ENCODE data around the gene CCDC8.
"Not testable (repeated sequence)": the region's sequence is repeated elsewhere in the genome, so short reads cannot be mapped to it uniquely, and the experiment has no call there.

The CCDC8 gene

DNA sequence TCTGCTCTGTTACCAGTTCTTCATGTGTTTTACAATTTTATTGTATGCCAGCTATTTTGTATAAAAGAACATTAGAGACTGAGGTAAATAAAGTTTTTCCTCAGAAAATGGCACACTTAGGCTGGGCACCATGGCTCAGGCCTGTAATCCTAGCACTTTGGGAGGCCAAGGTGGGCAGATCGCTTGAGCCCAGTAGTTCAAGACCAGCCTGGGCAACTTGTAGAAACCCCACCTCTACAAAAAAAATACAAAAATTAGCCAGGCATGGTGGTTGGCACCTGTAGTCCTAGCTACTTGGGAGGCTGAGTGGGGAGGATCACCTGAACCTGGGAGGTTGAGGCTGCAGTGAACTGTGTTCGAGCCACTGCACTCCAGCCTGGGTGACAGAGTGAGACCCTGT is 32.0 kb downstream of the CCDC8 start:
- DNase-seq: no peak

DNA sequence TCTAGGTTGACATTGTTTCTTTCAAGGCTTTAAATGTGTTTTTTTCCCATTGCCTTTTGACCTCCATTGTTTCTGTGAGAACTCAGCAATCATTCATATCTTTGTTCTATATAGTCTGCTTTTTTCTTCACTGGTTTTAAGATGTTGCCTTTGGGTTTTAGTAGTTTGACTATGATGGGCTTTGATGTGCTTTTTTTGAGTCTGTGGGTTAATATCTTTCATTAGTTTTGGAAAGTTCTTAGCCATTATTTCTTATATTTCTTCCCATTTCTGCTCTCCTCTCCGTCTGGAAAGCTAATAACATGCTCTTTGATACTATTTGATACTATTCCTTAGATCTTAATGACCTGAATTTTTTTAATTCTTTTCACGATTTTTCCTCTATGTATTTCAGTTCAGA is 32.7 kb downstream of the CCDC8 start:
- no peak for DNase-seq

DNA sequence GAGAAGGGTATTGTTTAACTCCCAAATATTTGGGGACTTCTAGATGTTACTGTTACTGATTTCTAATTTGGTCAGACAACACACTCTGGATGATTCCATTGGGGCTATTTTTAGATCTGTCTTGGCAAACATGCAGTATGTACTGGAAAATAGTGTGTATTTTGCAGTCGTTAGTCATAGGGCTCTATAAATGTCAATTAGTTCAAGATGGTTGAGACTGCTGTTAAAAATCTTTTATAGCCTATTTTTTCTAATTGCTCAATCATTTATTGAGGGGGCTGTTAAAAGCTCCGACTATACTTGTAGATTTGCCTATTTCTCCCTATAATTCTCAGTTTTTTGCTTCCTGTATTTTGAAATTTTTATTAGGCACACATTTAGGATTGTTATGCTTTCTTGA is 35.1 kb downstream of the CCDC8 start:
- DNase-seq: no peak

DNA sequence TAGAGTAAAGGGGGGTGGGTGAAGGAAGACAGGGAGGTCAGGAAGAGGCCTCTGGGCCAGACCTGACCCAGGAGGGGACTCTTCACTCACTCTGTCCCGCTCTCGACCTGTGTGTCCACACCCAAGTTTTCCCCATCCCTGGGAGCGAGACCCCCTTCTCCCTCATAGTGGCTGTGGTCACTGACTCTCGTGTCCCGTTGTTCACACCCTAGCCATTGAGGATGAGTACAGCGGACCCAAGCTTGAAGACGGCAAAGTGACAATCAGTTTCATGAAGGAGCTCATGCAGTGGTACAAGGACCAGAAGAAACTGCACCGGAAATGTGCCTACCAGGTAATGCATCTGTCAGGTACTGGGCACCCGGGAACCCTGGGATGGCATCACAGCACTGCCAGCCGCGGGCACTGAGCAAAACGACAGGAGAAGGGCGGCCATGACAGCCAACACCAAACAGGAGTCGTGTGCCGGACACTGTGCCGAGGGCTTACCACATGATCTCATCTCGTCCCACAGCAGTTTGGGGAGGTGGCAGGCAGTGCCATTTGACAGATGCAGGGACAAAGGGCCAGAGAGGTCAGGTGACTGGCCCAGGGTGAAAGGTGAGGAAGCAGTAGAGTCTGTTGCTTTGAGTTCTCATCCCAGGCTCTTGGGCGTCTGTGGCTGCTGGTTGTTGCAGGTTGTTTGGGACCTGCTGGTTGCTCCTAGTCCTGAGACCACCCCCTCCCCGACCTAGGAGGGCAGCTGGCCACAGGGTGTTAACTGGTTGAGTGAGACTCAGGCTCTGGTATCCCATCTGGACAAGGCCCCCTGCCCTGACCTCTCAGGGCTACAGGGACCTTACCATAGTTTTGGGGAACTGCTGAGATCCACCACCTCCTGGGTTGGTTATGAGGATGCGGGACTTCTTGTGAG is 36.9 kb downstream of the CCDC8 start:
- no peak for DNase-seq

DNA sequence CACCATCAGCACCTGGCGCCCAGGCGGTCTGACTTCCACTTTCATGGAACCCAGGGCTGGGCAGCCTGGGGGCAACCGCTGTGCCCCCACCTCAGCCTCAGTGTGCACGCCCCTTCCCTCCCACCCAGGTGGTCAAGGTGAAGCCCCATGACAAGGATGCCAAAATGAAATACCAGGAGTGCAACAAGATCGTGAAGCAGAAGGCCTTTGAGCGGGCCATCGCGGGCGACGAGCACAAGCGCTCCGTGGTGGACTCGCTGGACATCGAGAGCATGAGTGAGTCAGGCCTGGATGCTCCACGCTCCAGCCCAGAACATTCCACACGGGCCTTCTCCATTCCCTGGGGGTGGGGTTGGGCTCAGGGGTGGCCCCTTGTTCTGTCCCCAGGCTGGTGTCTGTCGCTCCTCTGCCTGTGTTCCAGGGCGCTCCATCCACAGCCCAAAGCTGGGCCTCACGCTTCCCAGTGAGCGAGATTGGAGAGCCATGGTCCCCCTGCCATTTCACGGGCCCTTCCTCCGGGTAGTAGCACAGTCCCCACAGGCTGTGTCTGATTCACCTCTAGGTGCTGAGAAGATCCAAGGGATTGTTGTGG is 37.8 kb downstream of the CCDC8 start:
- DNase-seq: not testable (repeated sequence)

DNA sequence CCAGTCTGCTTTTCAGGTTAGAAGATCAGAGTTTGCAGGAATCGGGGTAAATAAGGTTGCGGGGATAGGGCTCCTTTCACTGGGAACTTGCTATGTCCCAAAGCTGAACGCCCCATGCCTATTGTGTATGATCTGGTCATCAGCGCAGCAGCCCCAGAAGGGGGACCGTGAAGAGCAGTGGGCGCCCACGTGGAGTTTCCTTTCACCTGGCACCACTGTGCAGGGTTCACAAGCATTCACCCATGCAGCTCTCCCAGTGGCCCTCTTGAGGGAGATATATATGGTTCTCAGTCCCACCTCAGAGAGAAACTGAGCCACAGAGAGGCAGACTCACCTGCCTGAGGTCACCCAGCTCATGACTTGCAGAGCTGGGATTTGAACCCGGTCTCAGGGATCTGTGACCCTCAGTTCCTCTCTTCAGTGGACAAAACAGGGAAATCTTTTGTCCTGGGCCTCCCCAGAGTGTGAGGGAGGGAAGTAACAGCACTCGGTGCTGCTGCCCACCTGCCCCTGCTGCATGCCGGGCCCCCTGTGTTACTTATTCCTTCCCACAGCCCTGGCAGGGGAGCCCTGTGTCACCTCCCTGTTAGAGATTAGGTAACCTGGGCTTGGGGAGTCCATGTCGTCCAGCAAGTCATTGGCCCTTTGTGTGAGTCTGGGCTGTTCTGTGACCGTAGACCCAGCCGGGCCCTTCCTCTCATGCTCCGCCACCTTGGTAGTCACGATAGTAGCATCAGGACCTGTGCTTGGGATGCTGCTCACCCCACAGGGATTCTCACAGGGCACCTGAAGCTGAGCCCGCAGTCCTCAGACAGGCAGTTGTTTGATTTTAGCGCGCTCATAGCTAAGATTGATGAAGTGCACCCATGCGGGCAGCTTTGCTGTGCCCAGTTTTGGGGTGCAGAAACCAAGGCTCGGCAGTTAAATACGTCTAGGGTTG is 38.6 kb downstream of the CCDC8 start:
- DNase-seq: no peak

DNA sequence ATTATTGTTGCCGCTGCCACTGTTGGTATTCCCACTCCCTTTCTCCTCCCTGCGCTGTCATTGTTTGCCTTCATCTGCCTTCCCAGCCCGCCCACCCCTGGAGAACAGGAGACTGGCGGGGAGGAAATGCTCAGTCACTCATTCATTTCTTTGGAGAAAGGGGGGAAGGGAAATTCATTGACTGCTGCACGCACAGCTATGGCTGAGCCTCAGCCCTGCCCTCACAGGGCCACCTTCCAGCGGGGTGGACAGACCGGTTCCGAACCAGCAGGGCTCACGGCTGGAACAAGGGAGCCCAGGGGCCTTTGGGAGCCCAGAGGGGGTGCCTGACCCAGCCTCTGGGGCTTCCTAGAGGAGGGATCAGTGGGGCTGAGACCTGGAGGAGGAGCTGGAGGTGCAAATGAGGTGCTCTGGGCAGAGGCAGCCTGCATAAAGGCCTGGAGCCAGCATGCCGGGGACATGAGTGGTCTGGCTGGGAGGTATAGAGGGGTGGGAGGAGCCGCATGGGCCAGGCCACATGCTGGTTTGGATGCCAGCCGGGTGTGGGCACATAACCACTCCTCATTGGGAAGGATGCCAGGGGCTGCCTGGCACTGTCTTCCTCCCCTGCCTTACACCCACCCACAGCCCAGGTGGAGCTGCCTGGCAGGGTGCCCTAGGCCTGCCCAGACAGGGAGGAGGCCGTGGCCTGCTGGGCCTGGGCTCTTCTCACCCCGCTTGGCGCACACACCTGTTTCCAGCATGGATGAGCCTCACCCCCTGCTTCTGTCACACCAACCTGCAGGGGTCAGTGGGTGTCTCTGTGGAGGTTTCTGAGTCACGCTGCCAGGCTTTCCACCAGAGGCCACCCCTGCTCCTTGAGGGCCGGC is 39.6 kb downstream of the CCDC8 start:
- no peak for DNase-seq

DNA sequence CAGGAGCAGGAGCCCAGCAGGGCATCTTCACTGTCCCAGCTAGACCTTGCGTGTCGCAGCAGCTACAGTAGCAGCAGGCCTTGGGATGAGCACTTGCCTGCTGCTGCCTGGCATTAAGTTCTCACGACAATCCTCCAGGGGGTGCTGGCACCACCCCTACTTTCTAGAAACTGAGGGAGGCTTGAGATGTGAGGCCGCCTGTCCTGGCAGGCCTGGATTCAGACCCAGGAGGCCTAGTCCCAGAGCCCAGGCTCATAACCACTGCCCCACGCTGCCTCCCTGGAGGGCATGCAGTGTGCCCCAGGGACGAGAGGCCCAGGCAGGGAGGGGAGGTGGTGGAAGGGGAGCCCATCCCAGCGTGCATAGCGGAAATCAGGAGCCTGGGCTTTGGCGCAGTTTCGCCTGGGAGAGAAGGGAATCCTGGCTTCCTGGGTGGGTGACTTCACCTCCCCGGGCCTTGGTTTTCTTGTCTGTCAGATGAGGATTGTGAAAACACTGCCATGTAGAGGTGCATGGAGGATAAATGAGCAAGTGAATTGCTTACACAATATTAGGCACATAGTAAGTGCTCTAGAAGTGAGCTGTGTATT is 40.4 kb downstream of the CCDC8 start:
- no peak for DNase-seq

DNA sequence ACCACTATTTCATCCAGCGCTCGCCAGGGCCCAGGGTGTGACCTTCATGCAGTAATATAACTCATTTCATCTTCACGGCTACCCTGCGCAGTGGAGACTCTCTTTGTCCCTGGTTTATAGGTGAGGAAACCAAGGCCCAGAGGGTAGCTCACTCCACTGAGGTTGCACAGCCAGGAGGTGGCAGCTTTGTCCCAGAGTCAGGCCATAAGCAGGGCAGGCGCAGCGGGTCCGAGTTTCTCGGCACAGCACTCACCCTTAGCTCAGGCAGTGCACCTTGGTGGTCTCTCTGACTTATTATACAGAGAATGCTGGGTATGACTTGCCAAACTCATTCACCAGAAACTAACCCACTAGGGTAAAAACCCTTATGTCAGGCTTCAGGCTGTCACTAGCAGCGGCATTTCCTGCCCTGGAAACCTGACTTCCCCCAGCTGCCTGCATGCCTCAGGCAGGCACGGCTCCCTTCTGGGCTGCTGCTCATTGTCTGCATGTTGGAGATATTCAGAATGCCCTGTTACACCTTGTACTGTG is 41.9 kb downstream of the CCDC8 start:
- no peak for DNase-seq

DNA sequence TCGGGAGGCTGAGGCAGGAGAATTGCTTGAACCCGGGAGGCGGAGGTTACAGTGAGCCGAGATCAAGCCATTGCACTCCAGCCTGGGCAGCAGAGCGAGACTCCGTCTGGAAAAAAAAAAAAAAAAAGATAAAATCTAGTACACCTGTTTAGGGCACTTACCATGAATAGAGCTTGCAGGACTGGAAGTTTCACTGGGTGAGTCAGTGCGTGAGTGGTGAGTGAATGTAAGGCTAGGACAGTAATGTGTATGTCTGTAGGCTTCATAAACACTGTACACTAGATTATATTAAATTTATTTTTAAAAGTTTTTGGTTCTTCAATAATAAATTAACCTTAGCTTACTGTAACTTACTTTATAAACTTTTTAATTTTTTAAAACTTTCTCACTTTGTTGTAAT is 43.5 kb downstream of the CCDC8 start:
- no peak for DNase-seq

DNA sequence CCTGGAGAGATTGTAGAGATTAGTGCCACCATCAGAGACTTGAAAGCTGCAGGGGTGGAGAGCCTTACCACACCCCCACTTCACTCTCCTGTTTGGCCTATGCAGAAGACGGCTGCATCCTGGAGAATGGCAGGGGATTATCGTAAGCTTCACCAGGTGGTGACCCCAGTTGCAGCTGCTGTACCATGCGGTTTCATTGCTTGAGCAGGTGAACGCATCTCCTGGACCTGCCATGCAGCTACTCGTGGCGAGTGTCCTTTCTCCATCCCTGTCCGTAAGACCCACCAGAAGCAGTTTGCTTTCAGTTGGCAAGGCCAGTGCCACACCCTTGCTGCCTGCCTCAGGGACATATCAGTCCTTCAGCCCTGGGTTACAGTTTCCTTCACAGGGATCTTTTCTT is 45.2 kb downstream of the CCDC8 start:
- DNase-seq: no peak

DNA sequence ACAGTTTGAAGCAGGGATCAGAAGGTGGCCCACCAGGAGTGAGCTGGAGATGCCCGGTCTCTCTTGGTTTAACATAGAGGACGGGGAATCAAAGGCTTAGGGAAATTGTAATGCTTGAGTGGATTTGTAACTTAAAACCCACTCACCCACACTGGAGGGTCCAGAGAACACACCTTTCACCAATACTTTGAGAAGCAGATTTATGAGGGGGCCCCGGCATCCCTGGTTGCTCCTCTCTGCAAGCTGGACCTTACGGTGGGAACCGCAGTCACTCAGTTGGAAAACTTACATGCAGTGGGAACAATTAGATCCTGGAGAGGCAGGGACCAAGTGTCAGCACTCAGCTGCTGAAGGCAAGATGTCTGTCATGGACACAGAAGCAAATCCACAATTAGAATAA is 45.9 kb downstream of the CCDC8 start:
- DNase-seq: no peak

DNA sequence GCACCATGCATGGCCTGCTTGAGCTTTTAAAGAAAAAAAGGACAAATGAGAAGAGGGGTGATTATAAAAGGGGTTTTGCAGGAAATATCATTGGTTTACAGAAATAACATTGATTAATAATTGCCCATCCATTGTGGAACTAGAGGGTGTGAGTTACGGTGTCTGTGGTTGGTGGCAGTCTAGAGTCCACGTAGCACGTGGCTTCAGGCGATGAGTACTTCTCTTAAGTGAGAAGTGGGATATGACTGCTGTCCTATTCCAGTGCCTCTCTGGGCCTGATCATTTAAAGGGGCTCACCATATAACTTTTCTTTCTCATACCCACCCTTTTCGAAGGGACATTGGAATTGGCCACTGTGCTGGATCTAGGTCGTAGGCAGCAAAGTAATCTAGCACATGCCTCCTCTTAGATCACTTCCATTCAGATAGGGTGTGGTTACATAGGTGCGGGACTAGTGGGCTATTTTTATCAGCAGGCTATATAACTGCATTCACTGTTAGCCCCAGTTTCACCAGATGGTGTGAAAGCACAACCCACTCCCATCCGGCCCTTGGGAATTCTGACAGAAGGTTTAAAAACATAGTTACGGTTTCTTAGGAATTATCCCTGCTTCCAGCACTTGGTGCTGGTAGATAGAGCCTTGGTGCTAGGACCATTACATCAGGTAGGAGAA is 46.6 kb downstream of the CCDC8 start:
- DNase-seq: no peak

DNA sequence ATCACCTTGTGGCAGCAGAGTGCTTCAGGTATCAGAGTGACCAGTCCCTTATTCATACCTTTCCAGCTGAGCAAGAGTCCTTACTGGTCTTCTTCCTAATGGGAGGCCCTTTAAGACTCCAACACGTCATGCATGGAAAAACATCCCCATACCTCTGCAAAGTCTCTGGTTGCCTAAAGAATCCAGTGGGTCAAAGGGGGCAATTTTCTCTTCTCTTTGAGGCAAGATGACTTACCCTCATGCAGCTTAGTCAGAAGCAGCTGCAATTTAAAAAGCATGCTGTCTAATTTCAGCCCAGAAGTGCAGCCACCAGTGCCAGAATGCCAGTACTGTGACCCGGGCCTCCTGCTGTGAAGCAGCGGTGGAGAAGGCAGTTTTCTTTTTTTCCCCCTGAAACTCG is 47.8 kb downstream of the CCDC8 start:
- DNase-seq: no peak

DNA sequence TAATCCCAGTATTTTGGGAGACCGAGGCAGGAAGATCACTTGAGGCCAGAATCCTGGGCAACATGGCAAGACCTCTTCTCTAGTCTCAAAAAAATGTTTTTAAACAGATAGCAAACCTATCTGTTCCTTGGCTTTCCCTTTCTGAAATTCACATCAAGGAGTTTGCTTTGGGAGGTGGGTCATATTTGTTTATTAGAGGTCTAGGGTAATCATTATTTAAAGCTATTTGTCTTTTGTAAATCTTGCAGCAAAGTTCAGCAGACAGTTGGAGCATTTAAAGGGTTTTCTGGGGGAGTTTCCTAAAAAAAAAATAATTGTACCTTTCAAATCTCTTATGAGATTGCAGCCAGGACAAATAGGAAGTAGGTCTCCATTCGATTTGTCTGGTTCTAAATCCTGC is 49.0 kb downstream of the CCDC8 start:
- no peak for DNase-seq

DNA sequence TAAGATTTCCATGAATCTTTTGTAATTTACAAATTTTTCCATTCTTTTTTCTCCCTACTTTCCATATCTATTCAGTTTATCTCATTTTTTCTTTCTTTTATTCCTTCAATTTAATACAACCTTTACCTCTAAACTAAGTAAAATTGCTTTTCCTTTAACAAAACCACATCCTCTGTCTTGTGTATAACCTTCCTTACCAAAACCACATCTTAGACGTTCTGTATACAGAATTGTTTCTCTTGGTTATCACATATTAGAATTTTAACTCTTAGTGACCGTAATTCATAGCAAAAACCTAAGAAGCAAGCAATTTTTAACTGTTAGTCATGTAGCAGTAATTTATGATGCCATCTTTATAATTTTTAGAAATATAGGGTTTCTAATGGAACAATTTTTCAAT is 51.4 kb downstream of the CCDC8 start:
- no peak for DNase-seq
